IgD-negative memory B cell (primary cell): ENCODE results near the gene CBFA2T3. TPM values are rescaled to one million over a fixed set of nuclear protein-coding genes. Genes with fewer than 3 reads are reported as not detected.

ENCODE experiments used
- H3K27ac Mint-ChIP-seq, 3 donors: one replicate each; pipeline ENCODE4 v1.8.0; 2020 to 2022; ENCODE audit warnings: mild to moderate bottlenecking in 3 of 3, mixed read lengths in 3 of 3, moderate library complexity in 1 of 3
- H3K27me3 Mint-ChIP-seq: one replicate; pipeline ENCODE4 v1.8.0; 2021; ENCODE audit warnings: mixed read lengths
- H3K36me3 Mint-ChIP-seq: one replicate; pipeline ENCODE4 v1.8.0; 2020; ENCODE audit warnings: mild to moderate bottlenecking, mixed read lengths
- H3K4me1 Mint-ChIP-seq, 3 donors: one replicate each; pipeline ENCODE4 v1.8.0; 2020 to 2022; ENCODE audit warnings: mixed read lengths in 3 of 3, mild to moderate bottlenecking in 1 of 3
- H3K4me3 Mint-ChIP-seq, 4 donors: one replicate each; pipeline ENCODE4 v1.8.0; 2020 to 2022; ENCODE audit warnings: mild to moderate bottlenecking in 4 of 4, mixed read lengths in 4 of 4, moderate library complexity in 3 of 4
- H3K9me3 Mint-ChIP-seq, 3 donors: one replicate each; pipeline ENCODE4 v1.8.0; 2020 to 2021; ENCODE audit warnings: mixed read lengths in 3 of 3, mild to moderate bottlenecking in 1 of 3
- polyA plus RNA-seq: library from polyadenylated mRNA; unstranded; fragments of 300-500 nt; fragmentation: Illumina TruSeq; gene quantifications from one replicate; pipeline ENCODE4 v1.2.3, GENCODE V29; 2021

CBFA2T3 gene
- polyA plus RNA-seq, 1 donor from 2014 or later, result 38.8 TPM

DNA sequence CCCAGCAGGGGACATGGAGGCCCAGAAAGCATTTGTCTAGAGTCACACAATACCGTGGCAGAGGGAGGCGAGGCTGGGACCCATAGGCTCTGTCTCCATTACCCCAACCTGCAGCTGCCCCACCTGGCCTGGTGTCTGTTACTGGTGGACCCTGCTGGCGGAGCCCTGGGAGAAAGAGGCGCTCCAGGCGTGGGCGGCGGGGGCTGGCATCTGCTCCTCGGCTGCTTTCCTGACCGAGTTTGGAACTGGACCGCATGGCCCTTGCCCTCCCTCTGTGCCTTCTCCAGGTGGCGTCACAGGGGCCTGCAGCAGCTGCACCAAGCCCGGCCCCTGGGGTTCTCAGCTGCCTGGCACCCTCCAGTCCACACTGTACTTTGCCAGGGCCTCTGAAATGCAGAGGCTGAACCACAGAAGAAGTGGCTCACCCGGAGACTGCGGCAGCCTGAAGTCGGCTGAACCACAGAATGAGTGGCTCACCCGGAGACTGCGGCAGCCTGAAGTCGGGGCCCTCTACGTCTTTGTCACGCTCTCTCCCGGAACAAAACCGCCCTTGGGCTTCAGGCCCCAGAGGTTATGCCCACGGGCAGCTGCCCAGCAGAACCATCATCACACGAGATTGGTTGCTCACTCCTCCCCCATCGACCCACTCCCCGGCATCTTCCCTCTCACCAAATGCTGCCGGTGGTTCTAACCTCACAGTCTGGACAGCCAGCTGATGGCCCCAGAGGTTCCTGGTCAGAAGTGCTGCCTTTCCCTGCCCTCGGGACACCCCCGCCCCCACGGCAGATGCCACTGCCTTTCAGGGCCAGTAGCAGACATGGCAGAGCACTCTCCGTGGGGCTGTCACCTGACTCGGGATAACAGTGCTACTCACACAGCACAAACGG lies 20.2 kb downstream of the CBFA2T3 start:
- Mint-ChIP-seq H3K27ac (peak overlapping the region in 2 of 3 donors; percentile 81 to 84), H3K27me3 (no peaks in the 10 kb centered on the region), H3K4me1 (peaks cover 14 to 28% (median 21%) of the 10 kb centered on the region in 3 donors), H3K4me3 (peak overlapping the region in 1 of 4 donors; percentile 63), H3K36me3 (peaks cover 13% of the 10 kb centered on the region), H3K9me3 (no peaks in the 10 kb centered on the region)

DNA sequence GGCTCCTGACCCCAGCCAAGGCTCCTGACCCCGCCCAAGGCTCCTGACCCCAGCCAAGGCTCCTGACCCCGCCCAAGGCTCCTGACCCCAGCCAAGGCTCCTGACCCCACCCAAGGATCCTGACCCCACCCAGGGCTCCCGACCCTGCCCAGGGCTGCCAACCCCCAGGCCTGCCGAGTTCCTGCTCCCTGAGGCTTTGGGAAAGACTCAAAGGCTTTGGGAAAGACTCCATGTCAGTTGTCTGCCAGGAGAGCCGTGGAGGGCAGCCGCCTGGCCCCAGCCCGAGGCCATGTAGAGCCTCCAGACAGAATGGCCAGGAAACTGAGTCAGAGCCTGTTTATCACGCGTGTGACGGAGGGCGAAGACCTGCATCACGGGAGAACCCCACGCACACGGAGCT lies 21.1 kb downstream of the CBFA2T3 start:
- Mint-ChIP-seq H3K36me3 (peaks cover 11% of the 10 kb centered on the region), H3K9me3 (no peaks in the 10 kb centered on the region), H3K27me3 (no peaks in the 10 kb centered on the region), H3K4me1 (peaks cover 12 to 30% (median 21%) of the 10 kb centered on the region in 3 donors), H3K27ac (no peak overlapping the region), H3K4me3 (no peak overlapping the region)

DNA sequence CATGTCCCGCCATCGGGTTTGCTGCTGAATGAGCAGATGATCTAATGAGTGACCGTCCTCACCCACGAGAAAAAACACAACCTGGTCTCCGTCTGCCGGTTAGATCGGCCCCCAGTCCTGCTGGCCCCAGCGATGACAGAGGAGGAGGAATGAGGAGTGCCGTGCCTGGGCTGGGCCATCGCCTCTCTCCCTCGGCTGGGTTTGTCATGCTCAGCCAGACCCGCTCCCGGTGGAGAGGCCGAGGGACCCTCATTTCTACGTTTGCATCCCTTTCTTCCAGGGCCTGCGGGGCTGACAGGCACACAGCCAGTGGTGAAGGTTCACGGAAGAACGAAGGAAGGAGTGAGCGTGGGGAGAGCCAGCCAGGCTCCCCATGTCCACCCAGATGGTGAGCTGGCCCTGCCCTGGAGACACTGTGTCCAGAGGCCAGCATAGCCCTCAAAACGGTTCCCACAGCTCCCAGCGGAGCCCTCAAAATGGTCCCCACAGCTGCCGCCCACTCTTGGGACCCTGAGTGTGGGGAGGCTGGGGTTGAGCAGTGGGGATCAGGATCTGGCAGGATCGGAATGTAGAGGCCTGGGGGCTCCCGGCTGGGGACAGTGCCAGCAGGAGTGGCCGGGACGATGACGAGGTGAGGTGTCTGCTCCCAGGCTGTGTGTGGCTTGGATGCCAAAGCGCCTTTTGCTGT lies 23.9 kb downstream of the CBFA2T3 start:
- peak overlapping the region in 1 of 3 donors; percentile 82 for H3K27ac Mint-ChIP-seq
- H3K4me1 Mint-ChIP-seq, result peaks cover 8 to 21% (median 21%) of the 10 kb centered on the region in 3 donors
- peaks cover 7% of the 10 kb centered on the region for H3K36me3 Mint-ChIP-seq
- no peak overlapping the region for H3K4me3 Mint-ChIP-seq
- no peaks in the 10 kb centered on the region for H3K9me3 Mint-ChIP-seq
- H3K27me3 Mint-ChIP-seq, result no peaks in the 10 kb centered on the region

- Mint-ChIP-seq H3K4me3 (peak overlapping the region in 1 of 4 donors; percentile 22), H3K4me1 (peaks cover 0 to 14% (median 11%) of the 10 kb centered on the region in 3 donors), H3K36me3 (peaks cover 2% of the 10 kb centered on the region), H3K9me3 (no peaks in the 10 kb centered on the region), H3K27ac (peak overlapping the region in 1 of 3 donors; percentile 19), H3K27me3 (no peaks in the 10 kb centered on the region)
These were observed 25.0 kb downstream of the CBFA2T3 start for GRCh38 chr16:88951989-88952388.

GRCh38 chr16:88951501-88951900 lies 25.5 kb downstream of the CBFA2T3 start:
- H3K4me3 Mint-ChIP-seq, result no peak overlapping the region
- H3K27me3 Mint-ChIP-seq, result no peaks in the 10 kb centered on the region
- H3K27ac Mint-ChIP-seq, result peak overlapping the region in 1 of 3 donors; percentile 19
- H3K4me1 Mint-ChIP-seq, result peaks cover 3 to 17% (median 14%) of the 10 kb centered on the region in 3 donors
- H3K36me3 Mint-ChIP-seq, result peaks cover 2% of the 10 kb centered on the region
- no peaks in the 10 kb centered on the region for H3K9me3 Mint-ChIP-seq

GRCh38 chr16:88948781-88949490 lies 28.1 kb downstream of the CBFA2T3 start:
- Mint-ChIP-seq H3K4me1 (peaks cover 17 to 32% (median 20%) of the 10 kb centered on the region in 3 donors), H3K9me3 (no peaks in the 10 kb centered on the region), H3K4me3 (no peak overlapping the region), H3K27ac (peak overlapping the region in 2 of 3 donors; percentile 42 to 50), H3K36me3 (peaks cover 2% of the 10 kb centered on the region), H3K27me3 (no peaks in the 10 kb centered on the region)

DNA sequence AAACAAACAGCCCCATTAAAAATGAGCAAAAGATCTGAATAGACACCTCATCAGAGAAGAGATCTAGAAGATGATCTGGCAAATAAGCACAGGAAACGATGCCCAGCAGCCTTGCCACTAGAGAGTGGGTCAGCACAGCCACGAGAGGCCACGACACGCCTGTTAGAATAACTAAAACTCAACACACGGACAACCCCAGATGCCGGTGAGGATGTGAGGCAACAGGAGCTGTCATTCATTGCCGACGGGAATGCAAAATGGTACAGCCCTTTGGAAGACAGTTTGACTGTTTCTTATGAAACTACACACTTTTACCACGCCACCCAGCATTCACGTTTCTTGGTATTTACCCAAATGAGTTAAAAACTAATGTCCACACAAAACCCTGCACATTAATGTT lies 31.5 kb downstream of the CBFA2T3 start:
- no peaks in the 10 kb centered on the region for H3K27me3 Mint-ChIP-seq
- H3K4me1 Mint-ChIP-seq, result peaks cover 17 to 28% (median 23%) of the 10 kb centered on the region in 3 donors
- H3K27ac Mint-ChIP-seq, result peak overlapping the region in 2 of 3 donors; percentile 56 to 82

GRCh38 chr16:88943741-88944140 lies 33.3 kb downstream of the CBFA2T3 start:
- peaks cover 23 to 34% (median 27%) of the 10 kb centered on the region in 3 donors for H3K4me1 Mint-ChIP-seq
- no peaks in the 10 kb centered on the region for H3K9me3 Mint-ChIP-seq
- no peaks in the 10 kb centered on the region for H3K27me3 Mint-ChIP-seq
- H3K4me3 Mint-ChIP-seq, result peak overlapping the region in 1 of 4 donors; percentile 88
- H3K36me3 Mint-ChIP-seq, result no peaks in the 10 kb centered on the region
- H3K27ac Mint-ChIP-seq, result peak overlapping the region in 2 of 3 donors; percentile 67 to 86

More for the DNA sequence above, 31.5 kb downstream of the CBFA2T3 start:
- Mint-ChIP-seq H3K9me3 (no peaks in the 10 kb centered on the region), H3K4me3 (peak overlapping the region in 1 of 4 donors; percentile 46), H3K36me3 (no peaks in the 10 kb centered on the region)

- peaks cover 20 to 31% (median 27%) of the 10 kb centered on the region in 3 donors for H3K4me1 Mint-ChIP-seq
- H3K27me3 Mint-ChIP-seq, result no peaks in the 10 kb centered on the region
- peak overlapping the region in 2 of 4 donors; percentile 28 to 88 for H3K4me3 Mint-ChIP-seq
- H3K36me3 Mint-ChIP-seq, result no peaks in the 10 kb centered on the region
- H3K27ac Mint-ChIP-seq, result peak overlapping the region in 2 of 3 donors; percentile 67 to 86
- H3K9me3 Mint-ChIP-seq, result no peaks in the 10 kb centered on the region
These were observed 33.8 kb downstream of the CBFA2T3 start for GRCh38 chr16:88943131-88943664.

DNA sequence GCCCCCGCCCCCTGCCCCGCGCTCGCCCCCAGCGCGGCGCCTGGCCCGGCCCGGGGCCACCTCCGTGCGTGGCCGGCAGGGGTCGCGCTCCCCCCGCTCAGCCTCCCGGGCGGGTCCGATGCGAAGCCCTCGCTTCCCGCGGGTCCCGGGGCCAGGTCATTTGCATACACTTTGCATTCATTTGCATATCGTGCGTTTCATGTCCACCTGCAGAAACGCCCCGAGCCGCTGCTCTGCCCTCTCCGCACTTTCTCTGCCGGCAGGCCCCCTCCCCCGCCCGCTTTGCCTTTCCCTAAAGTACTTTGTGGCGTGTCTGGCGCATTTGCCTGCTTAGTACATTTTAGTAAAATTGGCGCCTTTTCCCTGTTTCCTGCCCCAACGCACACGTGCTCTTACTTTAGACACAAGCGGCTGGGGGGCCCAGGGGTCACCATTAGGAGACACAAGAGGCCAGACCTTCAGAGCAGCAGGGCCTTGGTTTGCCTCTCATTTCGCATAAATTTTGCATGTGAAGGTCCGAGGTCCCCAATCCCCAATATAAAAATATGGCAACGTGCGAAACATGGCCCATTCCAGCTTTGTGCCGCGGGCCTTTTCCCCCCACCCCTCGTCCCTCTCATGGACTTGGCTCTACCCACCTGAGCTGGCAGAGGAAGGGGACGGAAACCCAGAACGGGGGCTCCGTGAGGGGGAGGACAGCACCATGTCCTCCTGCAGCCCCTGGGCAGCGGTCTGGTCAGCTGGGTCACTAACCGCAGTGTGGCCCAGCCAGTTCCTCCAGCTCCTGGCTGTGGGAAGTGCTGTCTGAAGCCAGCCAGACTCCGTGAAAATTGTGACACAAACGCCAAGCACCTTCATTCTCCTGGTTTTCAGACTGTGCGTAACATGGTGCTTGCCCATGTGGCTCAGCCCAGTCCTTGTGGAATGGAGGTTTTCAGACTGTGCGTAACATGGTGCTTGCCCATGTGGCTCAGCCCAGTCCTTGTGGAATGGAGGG lies 34.8 kb downstream of the CBFA2T3 start:
- peak overlapping the region; percentile 69 to 92 (median 89) for H3K4me3 Mint-ChIP-seq
- H3K4me1 Mint-ChIP-seq, result peaks cover 20 to 33% (median 33%) of the 10 kb centered on the region in 3 donors
- no peaks in the 10 kb centered on the region for H3K27me3 Mint-ChIP-seq
- no peaks in the 10 kb centered on the region for H3K36me3 Mint-ChIP-seq
- H3K9me3 Mint-ChIP-seq, result no peaks in the 10 kb centered on the region
- peak overlapping the region; percentile 86 to 87 (median 87) for H3K27ac Mint-ChIP-seq

- Mint-ChIP-seq H3K36me3 (no peaks in the 10 kb centered on the region), H3K4me1 (peaks cover 24 to 38% (median 32%) of the 10 kb centered on the region in 3 donors), H3K27me3 (no peaks in the 10 kb centered on the region), H3K4me3 (peak overlapping the region in 3 of 4 donors; percentile 22 to 88 (median 72)), H3K27ac (peak overlapping the region in 1 of 3 donors; percentile 85), H3K9me3 (no peaks in the 10 kb centered on the region)
These were observed 35.9 kb downstream of the CBFA2T3 start for GRCh38 chr16:88940862-88941817.

DNA sequence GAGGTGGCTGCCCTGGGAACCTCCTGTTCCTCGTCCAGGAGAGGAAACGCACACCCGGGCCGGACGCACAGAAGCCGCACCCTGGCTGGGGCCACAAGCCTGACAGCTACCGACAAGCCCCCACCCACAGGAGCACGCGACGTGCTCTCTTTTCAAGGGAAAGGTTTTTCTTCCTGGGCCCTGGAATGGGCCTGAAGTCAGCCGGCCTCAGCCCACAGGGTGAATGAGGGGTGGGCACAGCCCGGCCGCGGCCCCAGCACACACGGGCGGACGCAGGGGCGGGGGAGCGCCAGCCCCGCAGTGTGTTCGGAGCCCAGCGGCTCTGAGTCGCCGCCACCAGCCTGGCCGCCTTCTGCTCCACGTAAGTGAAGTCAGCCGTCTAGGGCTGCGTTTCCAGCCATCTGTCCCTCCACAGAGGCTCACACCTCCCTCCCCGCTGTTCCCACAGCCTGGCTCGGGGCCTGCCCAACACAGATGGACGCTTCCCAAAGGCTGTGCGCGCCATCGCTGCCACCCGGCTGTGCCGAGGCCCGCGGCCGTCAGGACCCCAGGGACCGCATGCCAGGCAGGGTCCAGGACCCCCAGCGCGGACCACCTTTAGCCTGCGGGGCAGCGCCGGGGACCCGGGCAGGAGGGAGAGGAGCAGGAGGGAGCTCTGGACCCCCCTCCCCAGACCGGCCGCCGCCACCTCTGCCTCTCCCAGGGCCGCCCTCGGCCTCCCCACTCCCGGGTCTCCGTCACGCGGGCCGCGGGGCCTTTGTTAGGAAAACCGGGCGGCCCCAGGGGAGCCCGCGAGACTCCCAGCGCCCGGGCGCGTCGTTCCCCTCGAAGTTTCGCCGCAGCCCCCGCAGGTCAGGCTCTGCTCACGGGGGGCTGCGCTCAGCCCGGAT lies 36.8 kb downstream of the CBFA2T3 start:
- no peaks in the 10 kb centered on the region for H3K9me3 Mint-ChIP-seq
- H3K4me3 Mint-ChIP-seq, result peak overlapping the region; percentile 85 to 97 (median 96)
- H3K27me3 Mint-ChIP-seq, result no peaks in the 10 kb centered on the region
- peaks cover 23 to 33% (median 25%) of the 10 kb centered on the region in 3 donors for H3K4me1 Mint-ChIP-seq
- no peaks in the 10 kb centered on the region for H3K36me3 Mint-ChIP-seq
- peak overlapping the region; percentile 82 to 95 (median 94) for H3K27ac Mint-ChIP-seq
